Liver (tissue), 9 donors: ENCODE data around the gene USP25. TPM values are rescaled to one million over a fixed set of nuclear protein-coding genes. Genes with fewer than 3 reads are reported as not detected.

Experiments
- DNase-seq: peaks from one replicate; pipeline ENCODE4 v3.0.0-alpha.2; 2017; ENCODE audit warnings: low spot score
- H3K27ac ChIP-seq, 2 donors: one replicate each; pipeline ENCODE4 v1.7.0; 2013; ENCODE audit warnings: inconsistent platforms in 2 of 2, low read length in 2 of 2, control low read depth in 1 of 2, low read depth in 1 of 2, mild to moderate bottlenecking in 1 of 2
- H3K27me3 ChIP-seq, 4 donors: one replicate each; pipeline versions ENCODE4 v1.6.1 to v1.7.0; 2013; ENCODE audit warnings: low read length in 3 of 4, inconsistent platforms in 1 of 4, mild to moderate bottlenecking in 1 of 4, moderate library complexity in 1 of 4; ENCODE audit not compliant: control insufficient read depth in 4 of 4, insufficient read depth in 4 of 4
- H3K36me3 ChIP-seq, 4 donors: one replicate each; pipeline versions ENCODE4 v1.6.1 to v1.7.0; 2013; ENCODE audit warnings: low read length in 3 of 4, mild to moderate bottlenecking in 3 of 4, low read depth in 1 of 4, moderate library complexity in 1 of 4; ENCODE audit not compliant: control insufficient read depth in 4 of 4, insufficient read depth in 3 of 4
- H3K4me1 ChIP-seq, 4 donors: one replicate each; pipeline versions ENCODE4 v1.6.1 to v1.7.0; 2013; ENCODE audit warnings: low read length in 3 of 4, mild to moderate bottlenecking in 3 of 4, moderate library complexity in 1 of 4; ENCODE audit not compliant: control insufficient read depth in 4 of 4, insufficient read depth in 4 of 4
- H3K4me3 ChIP-seq, 3 donors: one replicate each; pipeline versions ENCODE4 v1.6.1 to v1.7.0; 2013; ENCODE audit warnings: low read length in 3 of 3, control low read depth in 1 of 3, low read depth in 1 of 3, mild to moderate bottlenecking in 1 of 3
- H3K9ac ChIP-seq, 2 donors: one replicate each; pipeline ENCODE4 v1.7.0; 2013; ENCODE audit warnings: low read length in 2 of 2, mild to moderate bottlenecking in 2 of 2, moderate library complexity in 2 of 2, control low read depth in 1 of 2, low read depth in 1 of 2
- H3K9me3 ChIP-seq, 4 donors: one replicate each; pipeline versions ENCODE4 v1.6.1 to v1.7.0; 2013; ENCODE audit warnings: low read length in 3 of 4; ENCODE audit not compliant: control insufficient read depth in 4 of 4
- ATF3 ChIP-seq: IDR thresholded peaks from 2 replicates; pipeline ENCODE4 v1.6.1; 2016; ENCODE audit warnings: antibody characterized with exemption
- CTCF ChIP-seq: fragments of 150-350 bp; IDR thresholded peaks from 2 replicates; pipeline ENCODE4 v1.5.1; 2017; ENCODE audit warnings: improper control_type of control experiment, low read depth, low read length; ENCODE audit not compliant: missing input control
- FOXA1 ChIP-seq: IDR thresholded peaks from 2 replicates; pipeline ENCODE4 v1.6.1; 2016; ENCODE audit warnings: antibody characterized with exemption
- FOXA2 ChIP-seq: IDR thresholded peaks from 2 replicates; pipeline ENCODE4 v1.6.1; 2016; ENCODE audit warnings: antibody characterized with exemption
- GABPA ChIP-seq, 2 donors: IDR thresholded peaks in 1 of 2; conservative IDR thresholded peaks in 1 of 2; 2 replicates each; pipeline ENCODE4 v1.6.1; 2016; ENCODE audit warnings: antibody characterized with exemption in 2 of 2, mild to moderate bottlenecking in 1 of 2, moderate library complexity in 1 of 2
- HNF4A ChIP-seq, 2 donors: conservative IDR thresholded peaks; 2 replicates each; pipeline ENCODE4 v1.6.1; 2016; ENCODE audit warnings: antibody characterized with exemption in 2 of 2, mild to moderate bottlenecking in 2 of 2
- HNF4G ChIP-seq: IDR thresholded peaks from 2 replicates; pipeline ENCODE4 v1.6.1; 2016; ENCODE audit warnings: antibody characterized with exemption
- JUND ChIP-seq, 2 donors: IDR thresholded peaks; 2 replicates each; pipeline ENCODE4 v1.6.1; 2016; ENCODE audit warnings: antibody characterized with exemption in 2 of 2
- NR2F2 ChIP-seq: IDR thresholded peaks from 2 replicates; pipeline ENCODE4 v1.6.1; 2016; ENCODE audit warnings: antibody characterized with exemption
- RAD21 ChIP-seq, 2 donors: IDR thresholded peaks; 2 replicates each; pipeline ENCODE4 v1.6.1; 2016; ENCODE audit warnings: antibody characterized with exemption in 2 of 2, mild to moderate bottlenecking in 2 of 2
- REST ChIP-seq: IDR thresholded peaks from 2 replicates; pipeline ENCODE4 v1.6.1; 2016; ENCODE audit warnings: antibody characterized with exemption, mild to moderate bottlenecking
- RXRA ChIP-seq, 2 donors: IDR thresholded peaks; 2 replicates each; pipeline ENCODE4 v1.6.1; 2017 to 2018; ENCODE audit warnings: antibody characterized with exemption in 2 of 2, mild to moderate bottlenecking in 1 of 2
- SP1 ChIP-seq: IDR thresholded peaks from 2 replicates; pipeline ENCODE4 v1.6.1; 2018; ENCODE audit warnings: antibody characterized with exemption, mild to moderate bottlenecking
- TAF1 ChIP-seq: conservative IDR thresholded peaks from 2 replicates; pipeline ENCODE4 v1.6.1; 2016; ENCODE audit warnings: antibody characterized with exemption, mild to moderate bottlenecking
- YY1 ChIP-seq: IDR thresholded peaks from 2 replicates; pipeline ENCODE4 v1.6.1; 2016; ENCODE audit warnings: antibody characterized with exemption, mild to moderate bottlenecking
- WGBS: extraction: QIAGEN DNeasy Blood & Tissue Kit; methylation state at CpG from one replicate; pipeline ENCODE4 v1.1.7; 2013; 5-methylcytosine and 5-hydroxymethylcytosine counted together
- polyA plus RNA-seq, 2 donors: library from polyadenylated mRNA; stranded (reverse) in 1 of 2; unstranded in 1 of 2; fragments of 200-250 nt in 1 of 2; fragments of >200 nt in 1 of 2; fragmentation: Nextera tagmentation in 1 of 2; extraction: Ambion mirVana in 1 of 2; gene quantifications; one replicate each; pipeline versions ENCODE4 v1.2.1 to v1.2.3, GENCODE V29; 2013 to 2015
- total RNA-seq, 2 donors: library from RNA; depleted of rRNA; stranded (reverse); fragments of >200 nt; gene quantifications; one replicate each; pipeline ENCODE4 v1.2.3, GENCODE V29; 2014
- TF ChIP-seq, protein P1 (sequence below): IDR thresholded peaks from 2 replicates; pipeline ENCODE4 v1.6.1; 2016; ENCODE audit warnings: antibody characterized with exemption
- TF ChIP-seq, protein P2 (sequence below): IDR thresholded peaks from 2 replicates; pipeline ENCODE4 v1.6.1; 2016; ENCODE audit warnings: antibody characterized with exemption
- donor health status: healthy.
- donor health status: healthy.
- donor health status: healthy.
- donor health status: healthy.
- donor health status: healthy.

Gene USP25
- total and polyA plus RNA-seq, 4 donors, result 6.0 to 26.7 (median 15.3) TPM

DNA sequence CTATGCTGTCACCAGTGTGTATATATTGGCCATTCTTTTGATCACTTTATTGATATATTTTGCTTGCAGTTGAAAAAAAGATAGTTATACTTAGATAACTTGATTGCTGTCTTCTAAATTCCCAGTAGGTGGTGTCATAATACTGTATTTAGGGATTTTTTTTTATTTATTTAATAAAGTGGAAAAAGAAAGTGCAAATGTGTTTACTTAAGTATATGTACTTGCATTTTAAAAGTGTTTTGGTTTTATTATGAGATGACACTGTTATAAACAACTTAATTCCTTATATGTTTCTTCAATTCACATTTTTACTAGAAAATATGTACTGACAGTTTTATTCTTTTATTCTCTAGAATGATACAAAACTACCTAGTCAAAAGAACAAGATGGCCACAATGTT, 164.8 kb downstream of the USP25 start:
- no peaks in the 10 kb centered on the region for H3K27me3 ChIP-seq

GRCh38 chr21:15895142-15896106, 165.6 kb downstream of the USP25 start:
- Histone ChIP-seq H3K36me3 (no peaks in the 10 kb centered on the region), H3K9ac (no peak overlapping the region), H3K27ac (no peak overlapping the region), H3K4me3 (no peak overlapping the region), H3K9me3 (peaks cover 0 to 4% (median 1%) of the 10 kb centered on the region in 4 donors), H3K4me1 (peaks cover 0 to 2% (median 0%) of the 10 kb centered on the region in 4 donors), H3K27me3 (no peaks in the 10 kb centered on the region)
- TF ChIP-seq YY1 (no peak), NR2F2 (no peak), JUND (IDR thresholded peaks at IDR 0.05) (no peak), FOXA1 (no peak), FOXA2 (no peak), GABPA (IDR thresholded peaks at IDR 0.05 in 1 of 2, conservative IDR thresholded peaks at IDR 0.05 in 1 of 2) (no peak), HNF4A (conservative IDR thresholded peaks at IDR 0.05) (no peak)
- DNase-seq, result no peak
- 81% methylated on average over 5 of the region's 5 CpGs for WGBS

More for the DNA sequence above, 164.8 kb downstream of the USP25 start:
- Histone ChIP-seq H3K9me3 (no peaks in the 10 kb centered on the region), H3K27ac (no peak overlapping the region), H3K36me3 (no peaks in the 10 kb centered on the region), H3K9ac (no peak overlapping the region), H3K4me3 (no peak overlapping the region), H3K4me1 (peaks cover 0 to 2% (median 0%) of the 10 kb centered on the region in 4 donors)
- TF ChIP-seq HNF4A (conservative IDR thresholded peaks at IDR 0.05), result no peak
- peak; percentile 24 for TF ChIP-seq CTCF
- TF ChIP-seq RAD21 (IDR thresholded peaks at IDR 0.05), result peak; percentile 61 to 72
- no peak for DNase-seq

- Histone ChIP-seq H3K4me3 (no peak overlapping the region), H3K9me3 (peaks cover 0 to 4% (median 1%) of the 10 kb centered on the region in 4 donors), H3K9ac (no peak overlapping the region), H3K4me1 (peaks cover 0 to 2% (median 0%) of the 10 kb centered on the region in 4 donors), H3K36me3 (no peaks in the 10 kb centered on the region), H3K27me3 (no peaks in the 10 kb centered on the region), H3K27ac (no peak overlapping the region)
- WGBS, result 96% methylated on average over 4 of the region's 4 CpGs
- DNase-seq, result no peak
- TF ChIP-seq, protein P1, sequence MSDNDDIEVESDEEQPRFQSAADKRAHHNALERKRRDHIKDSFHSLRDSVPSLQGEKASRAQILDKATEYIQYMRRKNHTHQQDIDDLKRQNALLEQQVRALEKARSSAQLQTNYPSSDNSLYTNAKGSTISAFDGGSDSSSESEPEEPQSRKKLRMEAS, result no peak
- no peak for TF ChIP-seq REST
- TF ChIP-seq, protein P2, sequence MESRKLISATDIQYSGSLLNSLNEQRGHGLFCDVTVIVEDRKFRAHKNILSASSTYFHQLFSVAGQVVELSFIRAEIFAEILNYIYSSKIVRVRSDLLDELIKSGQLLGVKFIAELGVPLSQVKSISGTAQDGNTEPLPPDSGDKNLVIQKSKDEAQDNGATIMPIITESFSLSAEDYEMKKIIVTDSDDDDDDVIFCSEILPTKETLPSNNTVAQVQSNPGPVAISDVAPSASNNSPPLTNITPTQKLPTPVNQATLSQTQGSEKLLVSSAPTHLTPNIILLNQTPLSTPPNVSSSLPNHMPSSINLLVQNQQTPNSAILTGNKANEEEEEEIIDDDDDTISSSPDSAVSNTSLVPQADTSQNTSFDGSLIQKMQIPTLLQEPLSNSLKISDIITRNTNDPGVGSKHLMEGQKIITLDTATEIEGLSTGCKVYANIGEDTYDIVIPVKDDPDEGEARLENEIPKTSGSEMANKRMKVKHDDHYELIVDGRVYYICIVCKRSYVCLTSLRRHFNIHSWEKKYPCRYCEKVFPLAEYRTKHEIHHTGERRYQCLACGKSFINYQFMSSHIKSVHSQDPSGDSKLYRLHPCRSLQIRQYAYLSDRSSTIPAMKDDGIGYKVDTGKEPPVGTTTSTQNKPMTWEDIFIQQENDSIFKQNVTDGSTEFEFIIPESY, result no peak
- no peak for TF ChIP-seq HNF4G
- TF ChIP-seq RAD21 (IDR thresholded peaks at IDR 0.05), result no peak
- no peak for TF ChIP-seq JUND (IDR thresholded peaks at IDR 0.05)
- no peak for TF ChIP-seq GABPA (IDR thresholded peaks at IDR 0.05 in 1 of 2, conservative IDR thresholded peaks at IDR 0.05 in 1 of 2)
- TF ChIP-seq CTCF, result no peak
- no peak for TF ChIP-seq SP1
- no peak for TF ChIP-seq HNF4A (conservative IDR thresholded peaks at IDR 0.05)
- no peak for TF ChIP-seq TAF1
- no peak for TF ChIP-seq RXRA (IDR thresholded peaks at IDR 0.05)
- TF ChIP-seq ATF3, result no peak
These were observed 166.7 kb downstream of the USP25 start for GRCh38 chr21:15896501-15896900.
